HG02678 (cell line): ENCODE measurements around the gene ATXN1.

Source experiments
- ATAC-seq: cut with Tn5 transposase; IDR thresholded peaks from one replicate; pipeline ENCODE4 v1.9.1; 2021; ENCODE audit warnings: mild to moderate bottlenecking, moderate library complexity; ENCODE audit not compliant: unreplicated experiment

The ATXN1 gene

GRCh38 chr6:16306334-16306733, 454.9 kb downstream of the ATXN1 start:
- ATAC-seq, result no peak

GRCh38 chr6:16305788-16306187, 455.5 kb downstream of the ATXN1 start:
- peak; percentile 18 for ATAC-seq

GRCh38 chr6:16305246-16305725, 456.0 kb downstream of the ATXN1 start:
- ATAC-seq, result peak; percentile 88

GRCh38 chr6:16302721-16303552, 458.3 kb downstream of the ATXN1 start:
- no peak for ATAC-seq

- peak; percentile 46 for ATAC-seq
Observed at GRCh38 chr6:16301511-16301910, 459.7 kb downstream of the ATXN1 start.

- no peak for ATAC-seq
Observed at GRCh38 chr6:16299861-16300260, 461.4 kb downstream of the ATXN1 start.

- ATAC-seq, result no peak
Observed at GRCh38 chr6:16296061-16296670, 465.1 kb downstream of the ATXN1 start.

- no peak for ATAC-seq
Observed at GRCh38 chr6:16295471-16295870, 465.8 kb downstream of the ATXN1 start.

- no peak for ATAC-seq
Observed at GRCh38 chr6:16295060-16295459, 466.2 kb downstream of the ATXN1 start.

GRCh38 chr6:16294371-16294770, 466.9 kb downstream of the ATXN1 start:
- no peak for ATAC-seq

- ATAC-seq, result no peak
Observed at GRCh38 chr6:16292942-16293341, 468.3 kb downstream of the ATXN1 start.

- no peak for ATAC-seq
Observed at GRCh38 chr6:16292432-16292831, 468.8 kb downstream of the ATXN1 start.

- ATAC-seq, result no peak
Observed at GRCh38 chr6:16291739-16292138, 469.5 kb downstream of the ATXN1 start.

GRCh38 chr6:16288163-16288562, 473.1 kb downstream of the ATXN1 start:
- no peak for ATAC-seq

- no peak for ATAC-seq
Observed at GRCh38 chr6:16286151-16286522, 475.1 kb downstream of the ATXN1 start.

- ATAC-seq, result no peak
Observed at GRCh38 chr6:16285467-16286150, 475.7 kb downstream of the ATXN1 start.

- no peak for ATAC-seq
Observed at GRCh38 chr6:16284472-16284871, 476.8 kb downstream of the ATXN1 start.

GRCh38 chr6:16282370-16282769, 478.9 kb downstream of the ATXN1 start:
- ATAC-seq, result no peak

- no peak for ATAC-seq
Observed at GRCh38 chr6:16279243-16279642, 482.0 kb downstream of the ATXN1 start.

GRCh38 chr6:16278750-16279149, 482.5 kb downstream of the ATXN1 start:
- no peak for ATAC-seq

GRCh38 chr6:16278048-16278724, 483.1 kb downstream of the ATXN1 start:
- no peak for ATAC-seq
